ENCODE results near the gene ZNF735.
"Not testable (repeated sequence)": the region's sequence is repeated elsewhere in the genome, so short reads cannot be mapped to it uniquely, and the experiment has no call there.

ZNF735 gene

DNA sequence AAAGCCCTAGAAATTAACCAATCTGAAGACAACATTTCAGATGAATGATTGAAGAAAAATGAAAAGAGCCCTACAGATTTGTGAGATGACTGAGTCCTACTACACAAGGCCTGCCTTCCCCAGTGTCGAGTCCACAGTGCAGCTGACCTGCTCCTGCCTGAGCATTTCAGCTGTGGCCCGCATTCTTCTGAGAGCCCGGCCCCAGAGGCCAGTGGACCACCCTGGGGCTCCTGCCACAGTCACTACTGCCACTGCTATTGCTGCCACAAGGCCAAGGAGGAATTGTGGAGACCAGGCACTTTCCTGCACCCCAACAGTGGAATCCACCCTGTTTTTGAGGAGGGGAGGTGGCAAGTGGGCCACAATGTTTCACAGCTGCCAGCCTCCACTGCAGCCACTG, 19.6 kb upstream of the ZNF735 start:
- Histone ChIP-seq H3K4me1 (ENCODE audit: control insufficient read depth, insufficient read depth, low read length) (no peaks in the 10 kb centered on the region), H3K36me3 (ENCODE audit: control insufficient read depth, insufficient read depth, low read length) (no peaks in the 10 kb centered on the region; the same call in 1 of the 2 replicates), H3K9me3 (ENCODE audit: control insufficient read depth, insufficient read depth, low read length) (peaks cover 16% of the 10 kb centered on the region), H3K27me3 (ENCODE audit: control insufficient read depth, insufficient read depth, low read length) (no peaks in the 10 kb centered on the region), H3K4me3 (ENCODE audit: low read length) (no peak overlapping the region), H3K27ac (ENCODE audit: low read length) (no peak overlapping the region)
- no CpG with 5 or more reads among the region's 3 CpGs for WGBS (ENCODE audit: insufficient coverage, insufficient read length)
- DNase-seq (ENCODE audit: low read depth, low spot score), result no peak

- no peak overlapping the region for H3K27ac ChIP-seq (ENCODE audit: low read length)
- no peak for DNase-seq (ENCODE audit: low read depth, low spot score)
- H3K27me3 ChIP-seq (ENCODE audit: control insufficient read depth, insufficient read depth, low read length), result no peaks in the 10 kb centered on the region
- H3K9me3 ChIP-seq (ENCODE audit: control insufficient read depth, insufficient read depth, low read length), result peaks cover 16% of the 10 kb centered on the region
- no peak overlapping the region for H3K4me3 ChIP-seq (ENCODE audit: low read length)
- H3K36me3 ChIP-seq (ENCODE audit: control insufficient read depth, insufficient read depth, low read length), result no peaks in the 10 kb centered on the region; the same call in 1 of the 2 replicates
- WGBS (ENCODE audit: insufficient coverage, insufficient read length), result no CpG with 5 or more reads among the region's 24 CpGs
- H3K4me1 ChIP-seq (ENCODE audit: control insufficient read depth, insufficient read depth, low read length), result no peaks in the 10 kb centered on the region
These were observed 14.8 kb upstream of the ZNF735 start for GRCh38 chr7:64192148-64192704.

- DNase-seq (ENCODE audit: low read depth, low spot score), result no peak
- H3K27me3 ChIP-seq (ENCODE audit: control insufficient read depth, insufficient read depth, low read length), result no peaks in the 10 kb centered on the region
- H3K27ac ChIP-seq (ENCODE audit: low read length), result no peak overlapping the region
- no peaks in the 10 kb centered on the region for H3K4me1 ChIP-seq (ENCODE audit: control insufficient read depth, insufficient read depth, low read length)
- peaks cover 16% of the 10 kb centered on the region for H3K9me3 ChIP-seq (ENCODE audit: control insufficient read depth, insufficient read depth, low read length)
- WGBS (ENCODE audit: insufficient coverage, insufficient read length), result no CpG with 5 or more reads among the region's 8 CpGs
- no peaks in the 10 kb centered on the region; the same call in 1 of the 2 replicates for H3K36me3 ChIP-seq (ENCODE audit: control insufficient read depth, insufficient read depth, low read length)
- H3K4me3 ChIP-seq (ENCODE audit: low read length), result no peak overlapping the region
These were observed 14.2 kb upstream of the ZNF735 start for GRCh38 chr7:64192775-64193174.

DNA sequence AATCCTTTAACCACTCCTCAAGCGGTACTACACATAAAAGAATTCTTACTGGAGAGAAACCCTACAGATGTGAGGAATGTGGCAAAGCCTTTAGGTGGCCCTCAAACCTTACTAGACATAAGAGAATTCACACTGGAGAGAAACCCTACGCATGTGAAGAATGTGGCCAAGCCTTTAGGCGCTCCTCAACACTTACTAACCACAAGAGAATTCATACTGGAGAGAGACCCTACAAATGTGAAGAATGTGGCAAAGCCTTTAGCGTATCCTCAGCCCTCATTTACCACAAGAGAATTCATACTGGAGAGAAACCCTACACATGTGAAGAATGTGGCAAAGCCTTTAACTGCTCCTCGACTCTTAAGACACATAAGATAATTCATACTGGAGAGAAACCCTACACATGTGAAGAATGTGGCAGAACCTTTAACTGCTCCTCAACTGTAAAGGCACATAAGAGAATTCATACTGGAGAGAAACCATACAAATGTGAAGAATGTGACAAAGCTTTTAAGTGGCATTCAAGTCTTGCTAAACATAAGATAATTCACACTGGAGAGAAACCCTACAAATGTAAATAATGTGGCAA, 12.8 kb downstream of the ZNF735 start:
- H3K9me3 ChIP-seq (ENCODE audit: control insufficient read depth, insufficient read depth, low read length); H3K27ac ChIP-seq (ENCODE audit: low read length); H3K4me1 ChIP-seq (ENCODE audit: control insufficient read depth, insufficient read depth, low read length); H3K36me3 ChIP-seq (ENCODE audit: control insufficient read depth, insufficient read depth, low read length); DNase-seq (ENCODE audit: low read depth, low spot score); H3K27me3 ChIP-seq (ENCODE audit: control insufficient read depth, insufficient read depth, low read length); H3K4me3 ChIP-seq (ENCODE audit: low read length): not testable (repeated sequence)
- no CpG with 5 or more reads among the region's 5 CpGs for WGBS (ENCODE audit: insufficient coverage, insufficient read length)

DNA sequence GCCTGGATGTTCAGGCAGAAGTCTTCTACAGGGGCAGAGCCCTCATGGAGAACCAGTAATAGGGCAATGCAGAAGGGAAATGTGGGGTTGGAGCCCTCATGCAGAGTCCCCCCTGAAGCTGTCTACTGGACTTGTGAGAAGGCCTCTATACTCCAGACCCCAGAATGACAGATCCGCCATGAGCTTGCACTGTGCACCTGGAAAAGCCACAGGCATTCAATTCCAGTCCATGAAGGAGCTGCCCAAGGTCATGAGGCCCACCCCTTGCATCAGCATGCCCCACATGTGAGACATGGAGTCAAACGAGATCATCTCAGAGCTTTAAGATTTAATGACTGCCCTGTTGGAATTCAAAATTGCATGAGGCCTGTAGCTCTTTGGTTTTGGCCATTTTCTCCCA, 16.4 kb downstream of the ZNF735 start:
- peaks cover 9% of the 10 kb centered on the region for H3K9me3 ChIP-seq (ENCODE audit: control insufficient read depth, insufficient read depth, low read length)
- no peaks in the 10 kb centered on the region for H3K27me3 ChIP-seq (ENCODE audit: control insufficient read depth, insufficient read depth, low read length)
- no peak overlapping the region for H3K4me3 ChIP-seq (ENCODE audit: low read length)
- no peak overlapping the region for H3K27ac ChIP-seq (ENCODE audit: low read length)
- no CpG with 5 or more reads among the region's 2 CpGs for WGBS (ENCODE audit: insufficient coverage, insufficient read length)
- no peak for DNase-seq (ENCODE audit: low read depth, low spot score)
- no peaks in the 10 kb centered on the region for H3K36me3 ChIP-seq (ENCODE audit: control insufficient read depth, insufficient read depth, low read length)
- H3K4me1 ChIP-seq (ENCODE audit: control insufficient read depth, insufficient read depth, low read length), result no peaks in the 10 kb centered on the region

GRCh38 chr7:64228174-64228573, 21.2 kb downstream of the ZNF735 start, which contains the start of gene ZNF679:
ZNF679 (plus strand) TSS chr7:64228474; CDS start chr7:64249118, 20,644 bp downstream.
- H3K4me3 ChIP-seq (ENCODE audit: low read length); H3K4me1 ChIP-seq (ENCODE audit: control insufficient read depth, insufficient read depth, low read length); H3K27me3 ChIP-seq (ENCODE audit: control insufficient read depth, insufficient read depth, low read length); H3K27ac ChIP-seq (ENCODE audit: low read length); DNase-seq (ENCODE audit: low read depth, low spot score); H3K36me3 ChIP-seq (ENCODE audit: control insufficient read depth, insufficient read depth, low read length): not testable (repeated sequence)
- WGBS (ENCODE audit: insufficient coverage, insufficient read length), result no CpG with 5 or more reads among the region's 1 CpG
- H3K9me3 ChIP-seq (ENCODE audit: control insufficient read depth, insufficient read depth, low read length), result peaks cover 10% of the 10 kb centered on the region

- H3K27ac ChIP-seq (ENCODE audit: low read length), result no peak overlapping the region
- H3K27me3 ChIP-seq (ENCODE audit: control insufficient read depth, insufficient read depth, low read length), result no peaks in the 10 kb centered on the region
- no peaks in the 10 kb centered on the region; the same call in 1 of the 2 replicates for H3K9me3 ChIP-seq (ENCODE audit: control insufficient read depth, insufficient read depth, low read length)
- no peaks in the 10 kb centered on the region for H3K36me3 ChIP-seq (ENCODE audit: control insufficient read depth, insufficient read depth, low read length)
- DNase-seq (ENCODE audit: low read depth, low spot score), result no peak
- no peaks in the 10 kb centered on the region for H3K4me1 ChIP-seq (ENCODE audit: control insufficient read depth, insufficient read depth, low read length)
- no CpG with 5 or more reads among the region's 1 CpG for WGBS (ENCODE audit: insufficient coverage, insufficient read length)
- H3K4me3 ChIP-seq (ENCODE audit: low read length), result no peak overlapping the region
These were observed 59.4 kb downstream of the ZNF735 start for GRCh38 chr7:64266341-64266919.

All from iPS DF 6.9 (cell line).